ENCODE results near the gene ITGB1BP1.

- TF ChIP-seq CTCF (conservative IDR thresholded peaks at IDR 0.05; ENCODE audit: low read length) (no peak), EZH2phosphoT487 (IDR thresholded peaks at IDR 0.05; ENCODE audit: borderline replicate concordance, low read depth, low read length) (no peak)
Measured at GRCh38 chr2:9462313-9462712, 39.0 kb upstream of the ITGB1BP1 start.

Data from OCI-LY7 (cell line).